ENCODE measurements around the gene GAS7.

GAS7 gene

DNA sequence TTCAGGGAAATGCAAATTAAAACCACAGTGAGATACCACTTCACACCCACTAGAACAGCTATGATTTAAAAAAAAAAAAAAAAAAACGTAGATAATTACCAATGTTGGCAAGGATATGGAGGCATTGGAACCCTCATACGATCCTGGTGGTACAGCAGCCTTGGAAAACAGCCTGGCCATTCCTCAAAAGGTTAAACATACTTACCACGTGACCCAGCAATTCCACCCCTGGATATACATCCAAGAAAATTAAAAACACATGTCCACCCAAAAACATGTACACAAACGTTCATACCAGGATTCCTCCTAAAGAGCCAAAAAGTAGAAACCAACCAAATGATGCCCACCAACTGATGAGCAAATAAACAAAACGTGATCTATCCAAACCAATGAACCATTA is 68.1 kb downstream of the GAS7 start:
- DNase-seq, result no peak

DNA sequence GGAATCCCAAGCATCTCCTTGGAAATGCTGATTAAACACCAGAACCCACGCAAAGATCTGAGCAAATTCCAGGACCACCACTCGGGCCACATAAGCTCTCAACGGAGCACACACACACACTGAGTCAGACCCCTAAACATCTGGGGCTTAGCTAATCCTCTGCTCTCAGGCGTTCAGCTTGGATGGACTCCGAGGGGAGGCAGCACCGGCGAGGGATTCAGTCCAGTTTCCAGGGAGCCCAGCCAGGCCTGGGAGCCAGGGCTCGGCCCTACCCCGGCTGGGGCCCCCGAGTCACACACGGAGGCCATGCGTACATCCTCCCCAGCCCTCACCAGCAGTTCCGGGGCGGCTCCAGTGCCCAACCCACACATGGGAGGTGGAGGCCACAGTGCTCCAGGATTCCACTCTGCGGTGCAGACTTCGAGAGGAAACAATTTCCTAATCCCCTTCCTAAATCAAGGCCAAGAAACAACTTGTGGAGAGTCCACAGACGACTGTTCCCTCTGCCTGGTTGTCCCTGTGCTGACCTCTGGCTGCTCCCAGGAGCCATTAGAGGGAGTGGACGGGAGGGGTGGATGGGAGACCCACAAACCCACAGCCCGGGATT is 70.5 kb downstream of the GAS7 start:
- DNase-seq, result no peak

DNA sequence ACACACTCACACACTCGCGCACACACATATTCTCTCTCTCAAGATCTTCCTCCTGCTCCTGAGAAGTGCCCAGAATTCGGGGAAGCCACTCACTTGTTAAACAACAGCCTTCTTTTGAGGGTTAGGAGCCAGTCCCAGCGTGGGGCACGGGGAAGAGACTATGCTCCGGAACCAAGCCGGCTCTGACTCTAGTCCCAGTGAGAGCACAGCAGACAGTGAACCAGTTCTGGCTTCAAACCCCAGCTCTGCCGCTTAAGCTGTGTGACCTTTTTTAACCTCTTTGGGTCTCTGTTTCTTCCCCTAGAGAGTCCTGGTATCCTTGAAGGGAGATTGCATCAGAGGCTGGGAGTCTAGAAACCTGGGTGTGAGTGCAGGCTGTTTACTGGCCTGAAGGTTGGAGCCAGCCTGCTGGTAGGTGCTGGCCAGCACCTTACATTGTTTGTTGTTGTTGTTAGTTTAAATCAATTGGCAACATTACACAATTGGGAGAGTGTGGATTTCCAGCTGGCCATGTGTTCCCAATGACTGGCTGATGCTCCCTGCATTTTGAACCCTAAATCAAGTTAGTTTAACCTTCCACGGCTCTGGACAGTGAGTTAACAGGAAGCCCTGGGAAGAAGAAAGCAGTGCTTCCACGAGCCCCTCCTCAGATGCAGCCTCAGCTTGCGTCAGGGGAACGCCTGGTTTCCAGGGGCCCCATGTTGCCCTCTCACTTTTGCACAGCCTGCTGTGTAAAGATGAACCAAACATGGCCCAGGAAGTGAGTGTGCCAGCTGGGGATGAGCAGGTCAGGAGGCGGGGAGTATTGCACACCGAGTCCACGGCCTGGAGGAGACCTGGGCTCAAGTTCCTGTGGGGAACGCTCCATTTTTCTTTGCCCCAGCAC is 71.5 kb downstream of the GAS7 start:
- no peak for DNase-seq

DNA sequence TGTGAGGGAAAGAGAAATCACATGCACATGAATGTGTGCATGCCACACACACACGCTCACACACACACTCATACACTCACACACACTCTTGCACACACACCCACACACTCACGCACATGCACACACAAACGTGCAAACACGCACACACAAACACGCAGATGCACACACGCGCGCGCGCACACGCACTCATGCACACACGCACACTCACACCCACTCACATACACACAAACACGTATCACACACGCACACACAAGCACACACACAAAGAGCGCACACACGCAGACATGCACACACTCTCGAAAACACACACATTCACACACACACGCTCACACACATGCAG is 72.2 kb downstream of the GAS7 start:
- DNase-seq, result no peak

DNA sequence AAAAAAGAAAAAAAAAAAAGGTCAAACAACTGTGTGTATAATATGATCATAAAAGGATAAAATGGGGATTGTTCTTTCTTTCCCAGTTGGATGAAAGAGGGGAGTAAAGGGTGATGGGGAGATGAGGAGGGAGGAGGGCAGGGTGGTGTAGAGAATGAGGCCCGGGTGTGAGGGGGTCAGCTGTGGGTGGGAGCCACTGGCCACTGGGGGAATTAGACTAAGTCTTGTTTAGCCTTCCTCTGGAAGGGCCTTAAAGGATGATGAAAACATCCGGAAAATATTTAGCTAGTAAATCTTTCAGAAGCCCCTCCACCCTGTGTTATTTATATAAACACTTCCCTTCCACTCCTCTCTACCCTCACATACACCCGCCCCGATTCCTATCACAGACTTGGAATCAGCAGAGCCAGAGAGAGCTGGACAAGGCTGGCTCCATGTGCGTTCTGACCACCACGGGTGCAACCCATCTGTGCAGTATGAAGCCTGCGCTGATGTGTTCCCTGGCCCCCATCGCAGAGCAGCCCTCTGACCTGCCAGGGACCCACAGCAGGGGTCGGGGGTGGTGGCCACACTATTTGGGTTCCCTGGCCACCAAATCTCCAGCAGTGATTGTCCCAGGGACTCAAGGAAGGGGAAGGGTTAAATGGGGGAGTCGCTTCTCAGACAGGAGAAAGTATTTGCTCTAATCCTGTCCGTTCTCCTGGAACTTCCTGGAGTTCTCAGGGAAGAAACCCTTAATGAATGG is 72.7 kb downstream of the GAS7 start:
- no peak for DNase-seq

DNA sequence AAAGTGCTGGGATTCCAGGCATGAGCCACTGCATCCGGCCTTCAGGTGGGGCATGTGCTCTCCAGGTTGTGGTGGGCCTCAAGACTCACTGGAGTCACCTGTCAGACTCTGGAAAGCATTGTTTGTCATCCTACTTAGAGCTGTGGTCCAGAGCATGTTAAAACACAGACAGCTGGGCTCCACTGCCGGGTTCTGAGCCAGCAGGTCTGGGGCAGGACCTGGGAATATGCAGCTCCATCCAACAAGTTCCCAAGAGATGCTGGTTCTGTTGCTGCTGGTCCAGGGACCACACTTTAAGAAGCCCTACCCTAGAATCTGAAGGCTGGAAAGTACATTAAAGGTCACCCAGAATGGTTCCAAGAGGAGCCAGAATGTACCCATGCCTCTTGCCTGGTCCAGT is 75.3 kb downstream of the GAS7 start:
- DNase-seq, result no peak

DNA sequence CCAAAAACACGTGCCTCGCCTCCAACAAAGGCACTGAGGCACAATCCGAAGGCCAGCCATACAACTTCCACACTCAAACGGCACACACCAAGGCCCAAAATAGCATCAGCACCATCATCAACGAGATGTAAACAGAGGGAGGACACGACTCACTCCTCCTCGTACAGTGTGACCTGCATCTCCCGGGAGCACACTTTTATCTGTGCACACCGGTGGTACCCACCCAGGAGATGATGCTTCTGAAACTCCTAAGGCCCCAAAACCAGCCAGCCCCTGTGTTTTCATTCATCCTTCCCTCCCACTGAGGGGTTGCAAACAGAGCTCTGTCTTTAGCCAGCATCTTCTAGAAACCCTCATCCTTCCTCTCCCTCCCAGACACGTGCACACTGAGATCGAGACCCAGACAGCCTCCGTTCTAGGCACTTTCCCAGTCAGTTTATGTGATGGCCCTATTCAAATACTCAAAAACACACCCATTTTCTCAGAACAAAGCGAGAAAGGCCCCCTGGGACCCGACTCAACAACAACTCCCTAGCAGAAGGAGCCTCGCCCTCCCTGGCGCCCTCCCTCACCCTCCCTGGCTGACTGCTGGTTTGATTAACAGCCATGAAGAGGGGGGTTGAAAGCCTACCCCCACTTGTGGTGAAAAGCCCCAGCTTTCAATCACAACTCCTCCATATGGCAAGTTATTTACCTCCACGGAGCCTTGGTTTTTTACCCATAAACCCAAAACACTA is 76.3 kb downstream of the GAS7 start:
- no peak for DNase-seq

DNA sequence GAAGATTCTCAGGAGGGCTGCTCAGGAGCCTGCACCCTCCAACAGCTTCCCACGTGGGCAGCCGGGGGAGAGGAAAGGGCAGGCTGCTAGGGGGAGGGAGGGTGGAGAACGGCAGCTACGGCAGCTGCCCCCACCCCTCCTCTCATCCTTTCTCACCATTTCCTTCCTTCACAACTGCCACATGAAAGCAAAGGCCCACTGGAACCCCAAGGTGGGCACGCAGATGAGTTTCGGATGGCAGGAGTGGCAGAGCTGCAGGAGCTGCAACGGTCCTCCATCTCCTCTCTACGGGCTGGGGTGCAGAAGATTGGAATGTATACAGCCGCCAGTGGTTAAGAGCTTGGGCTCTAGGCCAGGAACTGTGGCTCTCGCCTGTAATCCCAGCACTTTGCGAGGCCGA is 77.7 kb downstream of the GAS7 start:
- no peak for DNase-seq

DNA sequence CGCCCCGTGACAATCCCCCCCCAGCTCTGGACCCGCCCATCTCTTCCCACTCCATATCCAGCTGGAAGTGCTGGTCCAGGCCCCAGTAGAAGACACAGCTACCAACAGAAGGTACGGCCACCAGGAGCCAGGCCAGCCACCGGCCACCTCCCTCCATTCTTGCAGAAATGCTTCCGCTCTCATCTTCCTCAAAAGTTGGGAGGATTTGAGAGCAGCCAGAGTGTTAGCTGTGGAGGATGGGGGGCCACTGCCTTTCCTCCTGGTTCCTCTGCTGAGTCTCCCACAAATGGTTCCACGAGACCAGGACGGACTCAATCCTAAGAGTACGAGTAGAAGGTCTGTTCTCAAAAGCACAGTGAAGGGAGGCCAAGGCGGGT is 78.3 kb downstream of the GAS7 start:
- no peak for DNase-seq

DNA sequence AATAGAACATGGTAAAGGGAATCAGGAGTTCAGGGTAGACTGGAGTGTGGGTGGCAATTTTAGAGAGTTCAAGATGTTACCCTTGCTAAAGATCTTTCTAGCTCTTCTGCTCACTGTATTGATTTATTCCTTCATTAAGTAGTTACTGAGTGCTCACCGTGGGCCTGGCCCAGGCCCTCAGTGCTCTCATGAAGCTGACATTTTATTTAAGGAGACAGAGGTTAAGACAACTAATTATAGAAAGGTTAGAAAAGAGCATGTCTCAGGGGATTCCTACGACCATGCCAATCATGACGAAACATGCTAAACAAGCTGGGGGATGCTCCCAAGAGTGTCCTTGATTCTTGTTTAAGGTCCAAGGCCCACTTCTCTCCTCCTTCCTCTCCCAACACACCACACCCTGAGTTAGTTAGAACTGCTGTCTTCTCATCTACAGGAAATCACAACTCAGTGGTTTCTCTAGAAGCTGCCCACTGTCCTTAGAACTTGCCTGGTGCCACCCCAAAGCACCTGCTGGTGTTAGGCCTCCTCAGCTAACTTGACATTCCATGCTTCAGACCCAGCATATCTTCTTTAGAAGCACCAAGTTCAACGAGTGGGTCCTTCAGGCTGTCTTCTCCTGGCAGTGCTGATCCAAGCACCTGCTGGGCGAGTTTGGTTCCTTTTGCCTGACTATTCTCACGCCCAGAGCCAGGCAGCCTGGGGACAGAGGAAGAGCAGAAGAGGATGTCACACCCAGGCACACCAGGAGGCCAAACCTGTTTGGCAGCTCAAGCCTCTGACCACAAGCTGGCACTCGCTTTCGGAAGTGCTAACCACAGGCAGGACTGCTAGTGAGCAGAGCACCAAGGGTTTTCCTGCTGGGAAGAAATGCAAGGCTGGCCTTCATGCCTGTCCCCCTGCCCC is 79.0 kb downstream of the GAS7 start:
- no peak for DNase-seq

DNA sequence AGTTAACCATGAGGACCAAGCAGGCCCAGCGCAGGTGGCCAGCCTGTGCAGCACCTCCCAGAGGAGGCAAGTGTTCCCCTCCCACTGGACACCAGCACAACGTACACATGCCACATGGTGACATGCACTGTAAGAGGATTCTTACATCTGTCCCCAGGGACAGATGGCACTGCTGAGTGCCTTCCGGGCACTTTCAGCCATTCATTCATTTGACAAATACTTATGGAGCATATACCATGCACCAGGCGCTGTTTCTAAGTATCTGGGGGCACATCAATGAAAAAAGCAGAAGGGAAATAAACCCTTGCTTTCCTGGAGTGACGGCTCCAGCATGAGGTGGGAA is 79.6 kb downstream of the GAS7 start:
- no peak for DNase-seq

DNA sequence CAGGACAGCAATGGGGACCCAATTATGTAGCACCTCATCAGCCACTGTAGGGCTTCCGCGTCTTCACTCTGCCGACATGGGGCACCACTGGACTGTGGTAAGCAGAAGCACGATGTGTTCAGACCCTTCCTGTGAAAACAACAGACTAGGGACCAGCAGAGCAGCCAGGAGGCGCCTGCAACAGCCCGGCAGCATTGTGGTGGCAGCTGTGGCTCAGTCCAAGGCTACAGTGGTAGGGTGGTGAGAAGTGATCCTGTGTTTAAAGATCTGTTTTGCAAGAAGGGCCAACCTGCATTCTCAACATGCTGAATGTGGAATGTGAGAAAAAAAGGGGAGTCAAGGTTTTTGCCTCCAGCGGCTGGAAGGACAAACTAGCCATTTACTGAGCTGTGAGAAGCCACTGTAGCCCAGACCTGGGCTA is 80.8 kb downstream of the GAS7 start:
- no peak for DNase-seq

DNA sequence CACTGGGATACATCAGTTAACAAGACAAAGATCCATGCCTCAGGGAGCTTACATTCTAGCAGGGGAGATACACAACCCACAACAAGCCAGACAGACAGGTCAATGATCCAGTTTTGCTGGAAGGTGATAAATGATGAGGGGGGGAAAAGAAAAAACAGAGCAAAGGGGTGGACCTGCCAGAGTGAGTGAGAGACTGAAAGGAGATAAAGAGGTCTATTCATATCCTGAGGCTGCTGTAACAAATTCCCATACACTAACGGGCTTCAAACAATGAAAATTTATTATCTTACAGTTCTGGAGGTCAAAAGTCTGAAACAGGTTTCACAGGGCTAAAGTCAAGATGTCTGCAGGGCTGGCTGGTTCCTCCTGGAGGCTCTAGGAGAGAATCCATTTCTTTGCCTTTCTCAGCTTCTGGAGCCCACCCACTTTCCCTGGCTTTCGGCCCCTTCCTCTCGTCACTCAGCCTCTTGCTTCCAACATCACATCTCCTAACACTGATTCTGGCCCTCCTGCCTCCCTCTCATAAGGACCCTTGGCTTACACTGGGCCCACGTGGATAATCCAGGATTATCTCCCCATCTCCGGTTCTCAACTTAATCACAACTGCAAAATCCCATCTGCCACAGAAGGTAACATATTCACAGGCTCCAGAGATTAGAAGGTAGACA is 81.5 kb downstream of the GAS7 start:
- no peak for DNase-seq

DNA sequence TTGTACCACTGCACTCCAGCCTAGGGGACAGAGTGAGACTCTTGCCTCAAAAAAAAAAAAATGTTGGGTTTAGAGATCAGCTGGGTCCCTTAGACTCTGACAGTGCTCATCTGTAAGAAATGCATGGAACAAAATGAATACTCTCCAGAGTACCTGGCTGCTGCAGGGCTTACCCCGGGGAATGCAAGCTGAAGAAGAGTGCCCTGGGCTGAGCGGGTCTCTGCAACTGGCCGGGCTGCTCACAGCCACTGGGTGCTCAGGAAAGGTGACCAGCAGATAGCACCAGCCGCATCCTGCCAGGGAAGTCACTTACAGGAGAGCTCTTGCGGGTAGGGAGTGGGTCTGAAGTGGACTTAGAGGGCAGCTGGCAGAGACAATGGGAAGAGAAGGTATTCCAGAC is 82.1 kb downstream of the GAS7 start:
- DNase-seq, result no peak

DNA sequence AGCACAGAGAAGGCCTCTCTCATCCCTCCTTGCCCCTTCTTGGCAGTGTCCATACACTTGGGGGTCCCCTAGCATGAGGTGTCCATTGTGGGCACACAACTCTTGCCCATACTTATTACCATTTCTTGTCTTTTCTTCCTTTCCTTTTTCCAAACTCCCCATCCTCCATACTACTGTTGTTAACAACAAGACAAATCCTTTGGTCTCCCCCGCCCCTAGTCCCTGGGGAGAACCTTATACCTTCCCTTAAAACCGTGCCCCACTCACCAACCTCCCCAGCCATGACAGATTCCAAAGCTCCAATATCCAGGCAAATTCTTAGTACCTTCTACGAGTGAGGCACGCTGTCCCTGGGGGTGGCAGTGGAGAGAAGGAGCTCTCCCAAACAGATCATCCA is 82.9 kb downstream of the GAS7 start:
- DNase-seq, result no peak

DNA sequence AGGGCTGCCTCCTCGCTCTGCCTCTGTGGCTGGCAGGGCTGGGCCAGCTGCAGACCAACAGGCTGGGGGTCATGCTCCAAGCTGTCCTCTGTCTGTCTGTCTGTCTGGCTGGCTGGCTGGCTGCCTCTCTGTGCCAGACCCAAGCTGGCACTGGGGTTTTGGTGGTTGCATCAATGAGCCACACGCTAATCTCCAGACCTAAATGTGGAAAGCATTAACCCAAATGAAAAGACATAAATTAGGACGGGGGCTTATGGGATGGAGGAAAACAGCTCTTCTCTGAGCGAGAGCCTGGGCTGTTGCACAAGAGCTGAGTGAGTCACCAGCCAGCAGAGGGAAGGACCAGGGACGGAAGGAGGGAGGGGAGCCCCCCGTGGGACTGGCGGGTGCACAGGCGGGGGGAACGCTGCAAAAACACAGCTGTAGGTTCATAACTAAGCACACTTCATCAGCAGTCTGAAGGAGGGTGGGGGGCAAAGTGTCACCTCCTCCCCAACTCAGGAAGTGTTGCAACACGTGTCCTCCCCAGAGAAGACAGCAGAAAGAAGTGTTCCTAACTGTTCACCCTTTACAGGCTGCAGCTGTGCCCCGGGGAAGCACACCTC is 83.4 kb downstream of the GAS7 start:
- DNase-seq, result peak; percentile 24

DNA sequence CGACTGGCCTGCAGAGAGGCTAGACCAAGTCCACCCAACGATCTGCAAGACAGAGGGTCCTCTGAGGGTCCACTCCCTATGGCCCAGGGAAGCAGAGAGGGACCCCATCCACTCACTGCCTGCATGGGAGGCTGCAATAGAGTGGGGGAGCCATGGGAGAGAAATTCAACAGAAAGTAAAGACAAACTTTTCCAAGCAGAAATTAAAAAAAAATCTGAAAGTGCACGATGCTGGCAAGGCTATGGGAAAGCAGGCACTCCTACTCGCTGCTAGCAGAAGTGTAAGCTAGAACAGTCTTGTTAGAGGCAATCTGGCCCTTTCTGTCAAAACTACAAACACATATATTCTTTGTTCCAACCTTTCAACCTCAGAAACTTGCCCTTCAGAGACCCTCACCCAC is 85.4 kb downstream of the GAS7 start:
- DNase-seq, result no peak

DNA sequence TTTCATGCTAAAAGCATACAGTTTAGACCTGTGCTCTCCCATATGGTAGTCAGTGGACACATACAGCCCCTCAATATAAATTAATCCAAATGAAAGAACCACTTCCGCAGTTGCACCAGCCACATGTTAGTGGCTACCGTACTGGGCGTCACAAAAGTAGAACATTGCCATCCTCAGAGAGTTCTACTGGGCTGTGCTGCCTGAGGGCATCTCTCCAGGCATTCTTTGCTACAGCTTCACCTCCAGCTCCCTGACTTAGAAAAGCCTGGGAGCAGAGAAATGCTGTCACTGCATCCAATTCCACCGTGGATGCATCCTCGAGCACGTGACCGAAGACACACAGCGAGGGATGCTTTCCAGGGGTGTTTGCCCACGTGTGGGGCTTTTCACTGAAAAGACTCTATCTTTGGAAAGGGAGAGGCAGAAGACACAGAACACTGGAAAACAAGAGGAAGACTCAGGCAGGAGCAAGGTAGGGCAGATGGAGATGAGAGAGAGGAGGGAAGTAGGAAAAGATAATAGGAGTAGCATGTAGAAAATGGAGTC is 86.4 kb downstream of the GAS7 start:
- DNase-seq, result no peak

DNA sequence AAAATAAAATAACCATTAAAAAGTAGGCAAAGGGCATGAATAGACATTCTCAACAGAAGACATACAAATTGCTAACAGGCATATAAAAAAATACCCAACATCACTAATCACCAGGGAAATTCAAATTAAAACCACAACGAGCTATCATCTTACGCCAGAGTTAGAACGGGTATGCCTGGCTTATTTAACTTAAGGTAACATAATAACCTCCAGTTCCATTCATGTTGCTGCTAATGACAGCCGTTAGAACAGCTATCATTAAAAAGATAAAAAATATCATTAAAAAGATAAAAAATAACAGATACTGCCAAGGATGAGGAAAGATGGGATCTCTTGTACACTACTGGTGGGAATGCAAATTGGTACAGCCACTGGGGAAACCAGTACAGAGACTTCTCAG is 89.3 kb downstream of the GAS7 start:
- DNase-seq, result no peak

DNA sequence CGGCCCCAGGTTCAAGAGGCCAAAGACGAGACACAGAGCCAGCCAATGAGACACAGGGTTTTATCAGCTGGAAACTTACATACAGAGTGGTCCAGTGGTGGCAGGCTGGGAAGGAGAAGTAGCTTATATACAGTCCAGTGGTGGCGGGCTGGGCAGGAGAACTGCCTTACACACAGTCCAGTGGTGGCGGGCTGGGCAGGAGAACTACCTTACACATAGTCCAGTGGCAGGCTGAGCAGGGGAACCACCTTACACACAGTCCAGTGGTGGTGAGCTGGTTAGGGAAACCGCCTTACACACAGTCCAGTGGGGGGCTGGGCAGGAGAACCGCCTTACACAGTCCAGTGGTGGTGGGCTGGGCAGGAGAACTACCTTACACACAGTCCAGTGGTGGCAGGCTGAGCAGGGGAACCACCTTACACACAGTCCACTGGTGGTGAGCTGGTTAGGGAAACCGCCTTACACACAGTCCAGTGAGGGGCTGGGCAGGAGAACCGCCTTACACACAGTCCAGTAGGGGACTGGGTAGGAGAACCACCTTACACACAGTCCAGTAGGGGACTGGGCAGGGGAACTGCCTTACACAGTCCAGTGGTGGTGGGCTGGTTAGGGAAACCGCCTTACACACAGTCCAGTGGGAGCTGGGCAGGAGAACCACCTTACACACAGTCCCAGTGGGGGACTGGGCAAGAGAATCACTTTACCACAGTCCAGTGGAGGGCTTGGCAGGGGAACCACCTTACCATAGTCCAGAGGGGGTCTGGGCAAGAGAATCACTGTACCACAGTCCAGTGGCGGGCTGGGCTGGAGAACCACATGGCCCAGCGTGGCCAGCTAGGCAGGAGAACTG is 90.9 kb downstream of the GAS7 start:
- no peak for DNase-seq
